Activated naive CD4-positive, alpha-beta T cell treated with anti-CD3 and anti-CD28 coated beads for 36 hours (primary cell): ENCODE measurements around the gene INSIG1. TPM values are rescaled to one million over a fixed set of nuclear protein-coding genes. Genes with fewer than 3 reads are reported as not detected.

Experiments
- CTCF ChIA-PET: fragments of 350-600 bp; sonication (Branson Sonifier 250); formaldehyde crosslinking; loops from one replicate; lab custom pipeline; 2021; ENCODE audit warnings: antibody characterized with exemption; lab: Charles Lee
- DNase-seq: peaks from one replicate; pipeline ENCODE4 v3.0.0-alpha.2; 2020
- H3K27ac Mint-ChIP-seq: one replicate; pipeline ENCODE4 v1.8.0; 2021; ENCODE audit warnings: mild to moderate bottlenecking, mixed read lengths
- H3K27me3 Mint-ChIP-seq: one replicate; pipeline ENCODE4 v1.8.0; 2021; ENCODE audit warnings: low read depth, mixed read lengths
- H3K36me3 Mint-ChIP-seq: one replicate; pipeline ENCODE4 v1.8.0; 2021; ENCODE audit warnings: low read depth, mixed read lengths
- H3K4me1 Mint-ChIP-seq: one replicate; pipeline ENCODE4 v1.8.0; 2021; ENCODE audit warnings: low read depth, mixed read lengths
- H3K4me3 Mint-ChIP-seq: one replicate; pipeline ENCODE4 v1.8.0; 2021; ENCODE audit warnings: mild to moderate bottlenecking, moderate library complexity, mixed read lengths
- H3K9me3 Mint-ChIP-seq: one replicate; pipeline ENCODE4 v1.8.0; 2021; ENCODE audit warnings: mixed read lengths
- intact Hi-C: fragments of 100-400 bp; cut with micrococcal nuclease; formaldehyde crosslinking; loops from one replicate; pipeline ENCODE4 v1.15.1; 2023
- total RNA-seq, 2 experiments: library from RNA; stranded (reverse); gene quantifications; one replicate each; pipeline ENCODE4 v1.2.3, GENCODE V29; 2021

The INSIG1 gene
- total RNA-seq, 2 experiments from 2014 or later, result 73.2 to 74.8 TPM

DNA sequence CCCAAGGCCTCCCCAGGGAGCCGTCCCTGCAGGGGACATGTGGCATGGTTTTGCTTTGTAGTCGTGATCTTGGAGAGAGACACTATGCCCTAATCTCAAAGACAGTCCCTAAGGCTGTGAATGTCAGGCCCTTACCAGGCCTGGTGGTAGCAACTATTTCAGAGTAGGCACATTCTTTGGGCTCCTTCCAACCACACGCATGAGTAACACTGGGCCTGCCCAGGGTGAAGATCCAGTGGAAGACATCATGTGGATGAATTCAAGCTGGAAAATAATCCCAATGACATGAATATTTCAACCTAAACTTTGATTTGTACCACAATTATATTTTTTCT is 39.5 kb upstream of the INSIG1 start:
- H3K4me3 Mint-ChIP-seq, result no peak overlapping the region
- H3K4me1 Mint-ChIP-seq, result peaks cover 5% of the 10 kb centered on the region
- H3K27ac Mint-ChIP-seq, result no peak overlapping the region
- DNase-seq, result no peak
- H3K9me3 Mint-ChIP-seq, result no peaks in the 10 kb centered on the region
- H3K27me3 Mint-ChIP-seq, result peaks cover 1% of the 10 kb centered on the region
- intact Hi-C loops, result no loop called here
- H3K36me3 Mint-ChIP-seq, result no peaks in the 10 kb centered on the region
- CTCF ChIA-PET, result interaction anchor here (0.7 kb wide), 1 partner anchor 23 kb away, joined by 4 read pairs; no protein-coding TSS in a partner anchor

DNA sequence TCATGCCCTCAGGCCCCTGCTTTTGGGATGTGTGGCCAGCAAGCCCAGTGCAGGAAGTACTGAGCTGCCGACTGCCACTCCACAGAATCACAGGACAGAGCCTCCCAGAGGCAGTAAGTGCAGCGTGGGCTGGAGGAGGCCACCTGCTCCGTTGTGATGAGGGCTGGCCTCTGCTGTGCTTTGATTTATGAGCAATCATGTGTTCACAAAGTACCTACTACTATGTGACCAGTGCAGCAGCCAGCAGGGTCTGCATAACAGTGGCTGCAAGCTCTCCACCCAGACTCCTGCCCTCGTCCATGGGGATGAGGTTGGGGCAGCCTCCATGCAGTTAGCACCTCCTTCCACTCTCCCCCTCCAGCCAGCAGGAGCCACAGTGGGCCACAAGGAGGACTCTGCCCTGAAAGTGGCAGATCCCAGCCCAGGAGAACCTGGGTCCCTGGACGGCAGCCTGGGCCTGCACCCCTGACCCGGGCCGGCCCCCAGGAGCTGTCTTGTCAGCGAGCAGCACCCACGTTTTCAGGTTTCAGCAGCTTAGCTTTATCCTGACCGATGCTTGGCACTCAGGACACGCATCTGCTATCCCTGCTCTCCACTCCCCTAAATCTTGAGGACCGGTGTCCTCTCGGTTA is 37.7 kb upstream of the INSIG1 start:
- Mint-ChIP-seq H3K4me1 (peaks cover 5% of the 10 kb centered on the region), H3K4me3 (no peak overlapping the region)

DNA sequence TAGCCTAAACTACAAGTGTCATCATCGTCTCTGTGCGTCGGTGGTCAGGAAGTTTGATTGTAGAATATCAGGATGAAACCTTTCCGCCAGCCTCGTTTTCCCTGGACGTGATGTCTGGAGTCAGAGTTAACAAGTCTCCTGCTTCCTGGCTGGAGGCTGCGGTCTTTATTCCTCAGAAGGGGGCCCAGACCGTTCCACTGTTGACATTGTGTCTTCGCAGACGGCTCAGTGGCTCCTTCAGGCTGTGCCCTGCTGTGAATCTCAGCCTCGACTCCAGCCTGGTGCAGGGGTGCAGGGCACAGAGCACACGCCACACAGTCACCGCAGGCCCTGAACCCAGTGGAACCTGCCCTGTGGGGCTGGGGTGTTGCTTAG is 37.2 kb upstream of the INSIG1 start:
- H3K9me3 Mint-ChIP-seq, result no peaks in the 10 kb centered on the region
- H3K4me3 Mint-ChIP-seq, result no peak overlapping the region
- intact Hi-C loops, result no loop called here
- H3K4me1 Mint-ChIP-seq, result peaks cover 2% of the 10 kb centered on the region
- H3K36me3 Mint-ChIP-seq, result no peaks in the 10 kb centered on the region
- CTCF ChIA-PET, result no interaction called here
- no peak for DNase-seq
- H3K27me3 Mint-ChIP-seq, result no peaks in the 10 kb centered on the region
- no peak overlapping the region for H3K27ac Mint-ChIP-seq

More for the DNA sequence above, 37.7 kb upstream of the INSIG1 start:
- Mint-ChIP-seq H3K27ac (no peak overlapping the region), H3K9me3 (no peaks in the 10 kb centered on the region), H3K36me3 (no peaks in the 10 kb centered on the region), H3K27me3 (no peaks in the 10 kb centered on the region)
- no peak for DNase-seq
- CTCF ChIA-PET, result interaction anchor here (1.0 kb wide), 1 partner anchor 17 kb away, joined by 3 read pairs; no protein-coding TSS in a partner anchor
- intact Hi-C loops, result no loop called here

DNA sequence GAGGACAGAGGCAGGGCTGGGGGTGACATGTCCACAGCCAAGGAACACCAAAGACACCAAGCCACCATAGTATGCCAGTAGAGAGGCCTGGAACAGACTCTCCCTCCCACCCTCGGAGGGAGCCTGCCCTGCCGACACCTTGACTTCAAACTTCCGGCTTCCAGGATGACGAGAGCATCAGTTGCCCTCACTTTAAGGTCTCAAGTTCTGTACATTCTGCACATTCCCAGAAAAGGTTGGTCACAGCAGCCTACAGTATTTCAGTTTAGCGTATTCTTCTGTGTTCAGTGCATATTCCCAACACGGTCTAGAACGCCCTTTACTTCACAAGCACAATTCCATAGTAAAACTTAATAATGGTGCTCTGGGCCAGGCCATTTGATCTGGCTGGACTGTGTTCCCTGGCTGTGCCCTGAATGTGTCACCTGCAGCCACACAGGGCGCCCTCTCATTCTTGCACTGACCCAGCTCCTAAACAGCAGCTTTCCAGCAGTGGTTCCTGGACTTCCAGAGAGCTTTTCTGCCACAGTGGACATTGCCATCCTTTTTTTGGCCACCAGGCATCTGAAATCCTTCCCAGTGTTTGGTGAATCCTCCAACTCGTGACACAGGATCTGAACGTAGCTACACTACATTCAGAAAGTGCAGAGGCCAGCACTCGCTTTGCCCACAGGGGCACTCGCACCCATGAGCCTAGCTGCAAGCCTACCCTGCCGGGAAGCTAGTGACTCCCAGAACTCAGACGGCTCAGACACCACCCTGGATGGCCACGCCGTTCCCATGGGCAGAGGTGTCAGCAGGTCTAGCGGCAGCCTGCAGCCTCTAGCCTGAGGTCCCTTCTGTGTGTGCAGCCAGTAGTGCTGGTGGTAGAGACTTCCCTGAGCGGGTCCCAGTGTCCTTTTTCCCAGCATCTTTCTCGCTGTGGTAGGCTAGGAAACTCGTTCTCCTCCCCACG is 36.4 kb upstream of the INSIG1 start:
- CTCF ChIA-PET, result no interaction called here
- Mint-ChIP-seq H3K4me1 (no peaks in the 10 kb centered on the region), H3K9me3 (no peaks in the 10 kb centered on the region), H3K27me3 (no peaks in the 10 kb centered on the region), H3K36me3 (no peaks in the 10 kb centered on the region), H3K4me3 (no peak overlapping the region), H3K27ac (no peak overlapping the region)
- intact Hi-C loops, result no loop called here
- no peak for DNase-seq

DNA sequence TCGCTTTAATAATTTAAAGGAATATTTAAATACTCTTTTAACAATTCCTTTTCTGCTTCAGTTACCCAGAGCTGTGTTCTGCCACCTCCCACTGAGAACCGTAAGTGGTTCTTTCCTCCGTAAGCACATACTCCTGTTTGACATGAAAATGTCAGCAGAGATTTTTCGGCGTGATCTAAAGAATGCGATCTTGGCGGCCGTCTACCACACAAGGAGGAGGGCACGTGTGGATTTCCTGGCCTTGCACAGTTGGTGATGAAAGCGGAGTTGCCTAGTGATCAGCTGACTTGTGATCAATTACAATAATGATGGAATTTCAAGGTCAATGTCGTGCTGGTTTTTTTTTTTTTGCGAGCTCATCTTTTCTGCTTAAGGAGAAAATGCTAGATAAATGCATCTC is 35.6 kb upstream of the INSIG1 start:
- no peak for DNase-seq
- H3K4me3 Mint-ChIP-seq, result no peak overlapping the region
- H3K9me3 Mint-ChIP-seq, result no peaks in the 10 kb centered on the region
- no peaks in the 10 kb centered on the region for H3K4me1 Mint-ChIP-seq
- H3K27ac Mint-ChIP-seq, result no peak overlapping the region
- no peaks in the 10 kb centered on the region for H3K36me3 Mint-ChIP-seq
- intact Hi-C loops, result no loop called here
- no peaks in the 10 kb centered on the region for H3K27me3 Mint-ChIP-seq
- CTCF ChIA-PET, result interaction anchor here (0.6 kb wide), 1 partner anchor 83 kb away, joined by 3 read pairs; no protein-coding TSS in a partner anchor

DNA sequence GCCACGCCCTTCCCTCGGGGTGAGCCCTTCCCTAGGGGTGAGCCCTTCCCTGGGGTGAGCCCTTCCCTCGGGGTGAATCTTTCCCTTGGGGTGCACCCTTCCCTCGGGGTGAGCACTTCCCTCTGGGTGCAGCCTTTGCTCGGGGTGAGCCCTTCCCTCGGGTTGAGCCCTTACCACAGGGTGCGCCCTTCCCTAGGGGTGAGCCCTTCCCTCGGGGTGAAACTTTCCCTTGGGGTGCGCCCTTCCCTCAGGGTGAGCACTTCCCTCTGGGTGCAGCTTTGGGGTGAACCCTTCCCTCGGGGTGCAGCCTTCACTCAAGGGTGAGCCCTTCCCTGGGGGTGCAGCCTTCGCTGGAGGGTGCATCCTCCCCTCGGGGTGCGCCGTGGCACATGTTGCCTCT is 34.6 kb upstream of the INSIG1 start:
- CTCF ChIA-PET, result no interaction called here
- H3K27ac Mint-ChIP-seq, result no peak overlapping the region
- no peaks in the 10 kb centered on the region for H3K36me3 Mint-ChIP-seq
- no peaks in the 10 kb centered on the region for H3K4me1 Mint-ChIP-seq
- no peaks in the 10 kb centered on the region for H3K27me3 Mint-ChIP-seq
- H3K9me3 Mint-ChIP-seq, result no peaks in the 10 kb centered on the region
- intact Hi-C loops, result no loop called here
- H3K4me3 Mint-ChIP-seq, result no peak overlapping the region
- DNase-seq, result no peak

DNA sequence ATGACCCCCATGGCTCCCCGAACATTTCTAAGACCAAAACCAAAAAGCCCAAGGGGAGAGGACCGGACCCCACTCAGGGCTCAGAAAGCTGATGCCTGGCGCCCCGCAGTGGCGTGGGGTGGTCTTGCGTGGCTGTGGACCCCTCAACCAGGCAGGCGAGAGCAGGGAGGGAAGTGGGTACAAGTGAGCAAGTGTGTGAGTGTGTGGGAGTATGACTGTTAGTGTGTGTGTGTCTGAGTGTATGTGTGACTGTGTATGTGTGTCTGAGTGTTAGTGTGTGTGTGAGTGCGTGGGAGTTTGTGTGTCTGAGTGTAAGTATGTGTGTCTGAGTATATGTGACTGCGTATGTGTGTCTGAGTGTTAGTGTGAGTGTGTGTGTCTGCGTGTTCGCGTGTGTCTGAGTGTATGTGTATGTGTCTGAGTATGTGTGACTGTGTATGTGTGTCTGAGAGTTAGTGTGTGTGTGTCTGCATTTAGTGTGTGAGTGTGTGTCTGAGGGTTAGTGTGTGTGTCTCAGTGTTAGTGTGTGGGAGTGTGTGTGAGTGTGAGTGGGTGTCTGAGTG is 34.0 kb upstream of the INSIG1 start:
- no peaks in the 10 kb centered on the region for H3K27me3 Mint-ChIP-seq
- intact Hi-C loops, result no loop called here
- no peak overlapping the region for H3K27ac Mint-ChIP-seq
- H3K9me3 Mint-ChIP-seq, result no peaks in the 10 kb centered on the region
- no peaks in the 10 kb centered on the region for H3K36me3 Mint-ChIP-seq
- no peak for DNase-seq
- CTCF ChIA-PET, result no interaction called here
- H3K4me3 Mint-ChIP-seq, result no peak overlapping the region
- no peaks in the 10 kb centered on the region for H3K4me1 Mint-ChIP-seq

DNA sequence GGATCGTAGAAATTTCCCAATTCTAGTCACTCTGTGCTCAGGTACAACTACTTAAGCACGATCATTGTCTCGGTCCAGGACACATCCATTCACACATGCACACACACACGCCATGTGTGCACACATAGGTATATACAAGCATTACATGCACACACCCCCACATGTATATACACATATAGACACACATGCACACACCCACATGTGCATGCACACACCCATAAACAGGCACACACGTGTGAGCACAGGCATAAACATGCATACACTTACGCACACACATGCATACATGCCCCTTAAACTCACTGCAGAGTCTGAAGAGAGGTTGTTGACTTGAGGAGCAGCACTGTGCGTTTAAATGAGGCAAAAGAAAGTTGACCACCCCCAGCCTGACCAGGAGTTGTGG is 32.5 kb upstream of the INSIG1 start:
- CTCF ChIA-PET, result no interaction called here
- H3K4me1 Mint-ChIP-seq, result no peaks in the 10 kb centered on the region

DNA sequence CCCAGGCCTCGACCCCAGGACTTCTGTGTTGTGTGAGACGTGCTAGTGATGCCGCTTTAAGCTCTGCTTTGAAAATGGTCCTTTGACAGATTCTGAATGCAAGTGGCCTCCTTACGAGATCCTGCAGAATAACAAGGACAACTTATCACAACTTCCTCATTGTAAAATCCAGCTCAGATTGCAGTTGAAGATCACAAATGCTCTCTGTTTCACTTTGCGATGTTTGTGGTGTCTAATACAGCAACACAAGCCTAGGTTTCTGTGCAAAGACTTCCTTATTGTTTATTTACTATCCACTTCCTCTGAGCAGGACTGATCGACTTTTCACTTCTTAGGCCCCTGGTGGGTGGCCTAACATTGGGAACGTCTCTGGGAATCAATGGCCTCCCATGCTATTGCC is 31.7 kb upstream of the INSIG1 start:
- DNase-seq, result no peak
- no peak overlapping the region for H3K27ac Mint-ChIP-seq
- intact Hi-C loops, result no loop called here

More for the DNA sequence above, 32.5 kb upstream of the INSIG1 start:
- Mint-ChIP-seq H3K4me3 (no peak overlapping the region), H3K27ac (no peak overlapping the region), H3K36me3 (no peaks in the 10 kb centered on the region), H3K27me3 (no peaks in the 10 kb centered on the region), H3K9me3 (no peaks in the 10 kb centered on the region)
- intact Hi-C loops, result no loop called here
- no peak for DNase-seq

DNA sequence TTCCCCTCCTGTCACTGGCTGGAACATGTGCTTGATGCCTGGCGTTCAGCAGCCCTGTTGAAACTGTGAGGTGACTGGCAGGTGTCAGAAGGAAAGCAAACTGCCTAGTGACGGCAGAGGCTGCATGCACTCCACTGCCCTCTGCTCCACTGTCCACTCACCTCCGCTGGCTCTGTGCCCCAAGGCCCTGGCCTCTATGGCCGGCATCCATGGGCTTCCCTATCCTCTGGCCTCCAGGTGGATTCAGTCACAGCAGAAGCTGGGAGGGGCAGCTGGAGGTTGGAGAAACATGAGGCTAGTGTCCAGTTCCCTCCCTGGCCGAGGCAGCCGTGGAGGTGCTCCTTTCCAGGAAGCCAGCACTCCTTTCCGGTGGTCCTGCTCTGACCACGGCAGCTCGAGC is 31.2 kb upstream of the INSIG1 start:
- no peaks in the 10 kb centered on the region for H3K27me3 Mint-ChIP-seq
- no peaks in the 10 kb centered on the region for H3K9me3 Mint-ChIP-seq
- peaks cover 1% of the 10 kb centered on the region for H3K4me1 Mint-ChIP-seq
- no peak for DNase-seq
- intact Hi-C loops, result no loop called here
- H3K4me3 Mint-ChIP-seq, result no peak overlapping the region
- H3K36me3 Mint-ChIP-seq, result no peaks in the 10 kb centered on the region
- H3K27ac Mint-ChIP-seq, result no peak overlapping the region
- CTCF ChIA-PET, result no interaction called here

More for the DNA sequence above, 31.7 kb upstream of the INSIG1 start:
- H3K4me3 Mint-ChIP-seq, result no peak overlapping the region
- CTCF ChIA-PET, result no interaction called here
- peaks cover under 1% of the 10 kb centered on the region for H3K4me1 Mint-ChIP-seq
- no peaks in the 10 kb centered on the region for H3K9me3 Mint-ChIP-seq
- no peaks in the 10 kb centered on the region for H3K27me3 Mint-ChIP-seq
- no peaks in the 10 kb centered on the region for H3K36me3 Mint-ChIP-seq

DNA sequence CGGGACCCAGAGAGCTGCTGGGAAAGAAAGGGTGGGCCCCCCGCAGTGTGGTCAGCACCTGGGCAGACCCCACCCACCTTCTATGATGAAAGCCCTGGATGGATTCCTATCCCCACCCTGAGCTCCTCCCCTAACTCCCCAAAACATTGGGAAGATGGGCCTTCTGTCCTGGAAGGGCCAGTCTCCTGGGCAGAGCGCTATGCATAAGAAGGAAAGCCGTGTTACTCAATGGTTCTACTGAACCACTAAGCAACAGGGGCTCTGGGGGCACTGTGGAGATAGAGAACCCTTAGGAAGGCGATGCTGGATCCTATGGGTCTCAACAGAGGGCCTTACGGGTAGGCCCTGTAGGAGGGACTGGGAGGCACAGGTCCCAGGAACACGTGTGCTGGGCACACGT is 30.7 kb upstream of the INSIG1 start:
- Mint-ChIP-seq H3K4me1 (peaks cover 1% of the 10 kb centered on the region), H3K27me3 (no peaks in the 10 kb centered on the region), H3K4me3 (no peak overlapping the region), H3K36me3 (no peaks in the 10 kb centered on the region), H3K27ac (no peak overlapping the region), H3K9me3 (no peaks in the 10 kb centered on the region)
- CTCF ChIA-PET, result no interaction called here
- no peak for DNase-seq
- intact Hi-C loops, result no loop called here

DNA sequence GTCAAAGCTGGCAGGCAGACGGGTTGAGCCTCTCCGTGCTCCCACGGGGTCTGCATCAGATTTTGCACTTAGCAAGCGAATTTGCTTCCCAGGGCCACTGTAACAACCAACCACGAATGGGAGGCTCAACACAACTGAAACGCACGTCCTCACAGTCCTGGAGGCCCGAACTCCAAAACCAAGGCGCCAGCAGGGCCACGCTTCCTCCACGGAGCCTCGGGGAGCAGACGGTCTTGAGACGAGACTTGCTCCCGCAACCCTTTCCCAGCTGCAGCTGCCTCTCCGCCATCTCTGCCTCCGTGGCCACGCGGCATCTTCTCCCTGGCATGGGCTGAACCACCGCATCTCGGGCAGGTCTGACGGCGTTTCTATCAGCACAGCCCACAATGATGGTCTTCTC is 30.2 kb upstream of the INSIG1 start:
- no peak overlapping the region for H3K4me3 Mint-ChIP-seq
- CTCF ChIA-PET, result no interaction called here
- H3K9me3 Mint-ChIP-seq, result no peaks in the 10 kb centered on the region
- intact Hi-C loops, result no loop called here
- no peak for DNase-seq
- H3K27me3 Mint-ChIP-seq, result no peaks in the 10 kb centered on the region
- H3K36me3 Mint-ChIP-seq, result no peaks in the 10 kb centered on the region
- H3K27ac Mint-ChIP-seq, result no peak overlapping the region
- H3K4me1 Mint-ChIP-seq, result peaks cover 1% of the 10 kb centered on the region
